ENCODE results near the gene DGKQ. TPM values are rescaled to one million over a fixed set of nuclear protein-coding genes. Genes with fewer than 3 reads are reported as not detected.
A peak's percentile ranks its signal among the peaks of the same experiment; 100 is the strongest.

DGKQ gene
- total and polyA plus RNA-seq, 2 of the 8 experiments (the other 6 are each of a cell fraction or from before 2014, with no cell fraction given) = 7.3 to 9.7 TPM

- no peaks in the 10 kb centered on the region for H3K9me3 ChIP-seq (ENCODE audit: insufficient read depth in 2 of 2, low read depth in 1 of 2, low read length in 1 of 2)
- peaks cover 0 to 8% (median 4%) of the 10 kb centered on the region in 4 experiments; a peak in 4 of 7 replicates for H3K4me1 ChIP-seq (replicated peaks in 1 of 4; ENCODE audit: control insufficient read depth in 3 of 4, insufficient read depth in 4 of 4, low read length in 3 of 4)
- no peak overlapping the region for H3K23ac ChIP-seq (ENCODE audit: insufficient read length)
- no peak overlapping the region for H2BK20ac ChIP-seq (ENCODE audit: low read length)
- no peak overlapping the region; the same call in 1 of the 2 replicates for H4K8ac ChIP-seq (ENCODE audit: extremely low read depth, insufficient read depth, low read length)
- peaks cover 13% of the 10 kb centered on the region for H3K79me1 ChIP-seq (ENCODE audit: low read depth, low read length)
- DNase-seq (ENCODE audit: low read depth in 1 of 2, low spot score in 2 of 2) = no peak
- no peak overlapping the region for H2BK120ac ChIP-seq (replicated peaks; ENCODE audit: low read depth, low read length)
- no peaks in the 10 kb centered on the region for H3K27me3 ChIP-seq (replicated peaks in 1 of 4; ENCODE audit: control insufficient read depth in 3 of 4, extremely low read depth in 1 of 4, insufficient read depth in 3 of 4, low read length in 3 of 4)
- peaks cover 14% of the 10 kb centered on the region; the same call in 1 of the 2 replicates for H3K23me2 ChIP-seq (ENCODE audit: low read depth, low read length)
- no peak overlapping the region for H3K14ac ChIP-seq (ENCODE audit: insufficient read length)
- H2AFZ ChIP-seq (ENCODE audit: low read length) = peak overlapping the region; percentile 80
- no peak for FAIRE-seq
- no peak overlapping the region for H3K27ac ChIP-seq (ENCODE audit: low read depth, low read length)
- ChIA-PET CTCF (ENCODE audit: partially characterized antibody) (interaction anchor here (0.9 to 1.7 kb wide), 6 partner anchors 10 to 41 kb away, joined by 3 to 4 read pairs (median 4); no protein-coding TSS in a partner anchor), POLR2A (ENCODE audit: partially characterized antibody) (interaction anchor here (1.0 to 1.5 kb wide), 4 partner anchors 10 to 17 kb away, joined by 3 to 5 read pairs (median 4); no protein-coding TSS in a partner anchor)
- peak overlapping the region; percentile 80 for H4K91ac ChIP-seq (replicated peaks; ENCODE audit: insufficient read length, low read length)
- no peak overlapping the region for H2BK15ac ChIP-seq (ENCODE audit: low read length)
- H3K56ac ChIP-seq (replicated peaks; ENCODE audit: insufficient read length, low read depth, low read length) = no peak overlapping the region
- peaks cover 7 to 8% of the 10 kb centered on the region in 2 experiments for H4K20me1 ChIP-seq (replicated peaks in 1 of 2; ENCODE audit: control insufficient read depth in 1 of 2, insufficient read depth in 2 of 2, low read length in 2 of 2)
- H2BK5ac ChIP-seq (ENCODE audit: low read depth, low read length) = no peak overlapping the region; the same call in 1 of the 2 replicates
- H4K5ac ChIP-seq (ENCODE audit: insufficient read length, low read depth, low read length) = no peak overlapping the region
- peak overlapping the region; percentile 61 to 97 for H3K4me2 ChIP-seq (ENCODE audit: insufficient read depth in 1 of 2, low read depth in 2 of 2, low read length in 2 of 2)
- no peak overlapping the region for H3K4ac ChIP-seq (replicated peaks; ENCODE audit: insufficient read length, low read depth, low read length)
- TF ChIP-seq RAD21 (IDR thresholded peaks at IDR 0.05 in 1 of 2, conservative IDR thresholded peaks at IDR 0.05 in 1 of 2; ENCODE audit: low read depth in 2 of 2, low read length in 2 of 2) (peak in 1 of 2 experiments; percentile 26; a peak in 1 of 4 replicates), SIN3A (conservative IDR thresholded peaks at IDR 0.05 in 1 of 2, IDR thresholded peaks at IDR 0.05 in 1 of 2; ENCODE audit: low read depth in 1 of 2, low read length in 2 of 2) (no peak), SAP30 (IDR thresholded peaks at IDR 0.05; ENCODE audit: insufficient read depth, insufficient replicate concordance, low read length) (peak; percentile 50)
- no peak overlapping the region for H3K18ac ChIP-seq (ENCODE audit: extremely low read depth, low read length)
- no peaks in the 10 kb centered on the region for H3K36me3 ChIP-seq (ENCODE audit: control insufficient read depth in 2 of 4, insufficient read depth in 4 of 4, low read length in 3 of 4)
- no peak overlapping the region for H2BK12ac ChIP-seq (ENCODE audit: low read depth, low read length)
- H3K4me3 ChIP-seq (ENCODE audit: extremely low read depth in 1 of 4, insufficient read depth in 2 of 4, low read depth in 3 of 4, low read length in 4 of 4) = peak overlapping the region; percentile 86 to 96 (median 90)
- 13% methylated on average over 11 of the region's 11 CpGs; no CpG with 5 or more reads in 1 of the 2 experiments for WGBS, 2 experiments (ENCODE audit: extremely low coverage in 1 of 2, insufficient coverage in 1 of 2, insufficient read length in 1 of 2, insufficient replicate concordance in 2 of 2, low coverage in 1 of 2, low lambda C conversion rate in 2 of 2, missing lambda C conversion rate in 1 of 2)
- peaks cover 16 to 38% of the 10 kb centered on the region in 2 experiments for H3K79me2 ChIP-seq (ENCODE audit: control insufficient read depth in 1 of 2, insufficient read depth in 2 of 2, low read length in 2 of 2)
- H2AK5ac ChIP-seq (ENCODE audit: low read depth, low read length) = no peak overlapping the region
- peak overlapping the region in 3 of 4 experiments; percentile 2 to 25 (median 24); a peak in 5 of 7 replicates for H3K9ac ChIP-seq (replicated peaks in 1 of 4; ENCODE audit: extremely low read depth in 1 of 4, low read depth in 3 of 4, low read length in 3 of 4)
Measured at GRCh38 chr4:932713-933070, 40.7 kb downstream of the DGKQ start.

All from H1 (cell line).